Fibroblast of mammary gland (primary cell): Measurements from ENCODE around the gene OR51E1.

Source experiments
- DNase-seq: peaks from one replicate; pipeline ENCODE4 v3.0.0-alpha.2; 2010; ENCODE audit warnings: low read depth
- H3K4me3 ChIP-seq: 2 replicates; pipeline ENCODE4 v1.5.1; 2011; ENCODE audit warnings: low read depth, mild to moderate bottlenecking, low read length, moderate library complexity; ENCODE audit not compliant: control insufficient read depth
- CTCF ChIP-seq: conservative IDR thresholded peaks from 2 replicates; pipeline ENCODE4 v1.5.1; 2011; ENCODE audit warnings: low read depth, low read length, inconsistent platforms; ENCODE audit not compliant: control insufficient read depth, insufficient read depth

The OR51E1 gene

GRCh38 chr11:4637662-4638047 is 6.1 kb upstream of the OR51E1 start:
- TF ChIP-seq CTCF = no peak
- no peak for DNase-seq

GRCh38 chr11:4639931-4640330 is 3.9 kb upstream of the OR51E1 start:
- TF ChIP-seq CTCF = no peak
- DNase-seq = no peak
- no peak overlapping the region for H3K4me3 ChIP-seq

More at GRCh38 chr11:4637662-4638047, 6.1 kb upstream of the OR51E1 start:
- H3K4me3 ChIP-seq = no peak overlapping the region

GRCh38 chr11:4641501-4641900 is 2.3 kb upstream of the OR51E1 start:
- DNase-seq = no peak
- H3K4me3 ChIP-seq = no peak overlapping the region
- no peak for TF ChIP-seq CTCF

GRCh38 chr11:4642043-4642442 is 1.7 kb upstream of the OR51E1 start:
- no peak for TF ChIP-seq CTCF
- no peak for DNase-seq
- H3K4me3 ChIP-seq = no peak overlapping the region

- no peak for TF ChIP-seq CTCF
- no peak overlapping the region for H3K4me3 ChIP-seq
- no peak for DNase-seq
These were observed 706 bp upstream of the OR51E1 start for GRCh38 chr11:4643076-4643475.

- TF ChIP-seq CTCF = no peak
- no peak overlapping the region for H3K4me3 ChIP-seq
These were observed 451 bp downstream of the OR51E1 start for GRCh38 chr11:4644233-4644632.

GRCh38 chr11:4645974-4646373 is 2.2 kb downstream of the OR51E1 start:
- H3K4me3 ChIP-seq = no peak overlapping the region
- no peak for TF ChIP-seq CTCF
- no peak for DNase-seq

More at GRCh38 chr11:4644233-4644632, 451 bp downstream of the OR51E1 start:
- DNase-seq = no peak
